Left ventricle myocardium inferior (tissue), 1 donor: ENCODE data around the gene NCS1. TPM values are rescaled to one million over a fixed set of nuclear protein-coding genes. Genes with fewer than 3 reads are reported as not detected.

Experiments
- DNase-seq: peaks from one replicate; pipeline ENCODE4 v3.0.0-alpha.2; 2020
- H3K27ac ChIP-seq: fragments of 200-600 bp; replicated peaks from 2 replicates; pipeline ENCODE4 v1.8.0; 2021
- H3K27me3 ChIP-seq: fragments of 200-600 bp; 2 replicates; pipeline ENCODE4 v1.8.0; 2021; ENCODE audit warnings: low read depth
- H3K36me3 ChIP-seq: fragments of 200-600 bp; 2 replicates; pipeline ENCODE4 v1.8.0; 2021
- H3K4me1 ChIP-seq: fragments of 200-600 bp; 2 replicates; pipeline ENCODE4 v1.8.0; 2021
- H3K4me3 ChIP-seq: fragments of 200-600 bp; 2 replicates; pipeline ENCODE4 v1.8.0; 2021; ENCODE audit warnings: mild to moderate bottlenecking, moderate library complexity
- H3K9me3 ChIP-seq: fragments of 200-600 bp; replicated peaks from 2 replicates; pipeline ENCODE4 v1.8.0; 2021
- intact Hi-C: fragments of 100-400 bp; cut with micrococcal nuclease; formaldehyde crosslinking; loops from one replicate; pipeline ENCODE4 v1.11.0; 2022
- total RNA-seq: library from RNA; stranded (reverse); fragmentation: NEBNext Ultra II Directional; extraction: Animal tissue kit (Norgen Biotek cat#: 25700); gene quantifications from one replicate; pipeline ENCODE4 v1.2.1, GENCODE V29; 2021
- TF ChIP-seq, protein P1 (sequence below): fragments of 200-600 bp; IDR thresholded peaks from 2 replicates; pipeline ENCODE4 v1.8.0; 2021; ENCODE audit warnings: antibody characterized with exemption, mild to moderate bottlenecking, borderline replicate concordance
- donor health status: DM: no; HTN: yes; CAD: no; lungs with severe emphysema.

NCS1 gene
- total RNA-seq, 1 donor from 2014 or later, result 6.1 TPM

DNA sequence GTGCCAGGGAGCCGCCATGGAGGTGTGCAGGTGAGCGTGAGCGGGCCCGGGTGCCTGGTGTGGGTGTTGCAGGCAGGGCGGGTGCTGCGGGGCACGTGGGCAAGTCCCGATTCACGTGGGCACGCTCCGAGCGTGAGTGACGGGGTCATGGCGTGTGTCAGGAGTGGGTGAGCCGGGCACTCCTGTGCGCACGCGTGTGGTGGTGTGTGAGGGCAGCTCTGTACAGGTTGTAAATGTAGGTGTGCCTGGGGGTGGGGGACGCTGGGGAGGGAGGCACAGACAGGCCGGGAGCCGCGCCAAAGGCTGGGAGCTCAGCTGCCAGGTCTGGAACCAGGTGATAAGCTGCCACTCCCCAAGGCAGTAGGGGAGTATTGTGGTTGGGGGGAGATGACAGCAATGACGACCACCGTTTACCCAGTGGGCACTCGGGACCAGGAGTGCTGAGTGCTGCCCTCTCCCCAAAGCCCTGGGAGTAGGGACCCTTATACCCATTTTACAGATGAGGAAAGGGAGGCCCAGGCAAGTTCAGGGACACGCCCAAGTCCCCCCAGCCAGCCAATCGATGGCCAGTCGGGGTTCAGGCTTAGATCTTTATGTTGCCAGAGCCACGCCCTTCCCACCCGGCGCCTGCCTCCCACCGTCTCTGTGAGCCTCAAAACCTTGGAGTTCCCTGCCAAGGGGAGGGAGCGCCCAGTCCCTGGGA lies 9.6 kb downstream of the NCS1 start:
- TF ChIP-seq, protein P1, sequence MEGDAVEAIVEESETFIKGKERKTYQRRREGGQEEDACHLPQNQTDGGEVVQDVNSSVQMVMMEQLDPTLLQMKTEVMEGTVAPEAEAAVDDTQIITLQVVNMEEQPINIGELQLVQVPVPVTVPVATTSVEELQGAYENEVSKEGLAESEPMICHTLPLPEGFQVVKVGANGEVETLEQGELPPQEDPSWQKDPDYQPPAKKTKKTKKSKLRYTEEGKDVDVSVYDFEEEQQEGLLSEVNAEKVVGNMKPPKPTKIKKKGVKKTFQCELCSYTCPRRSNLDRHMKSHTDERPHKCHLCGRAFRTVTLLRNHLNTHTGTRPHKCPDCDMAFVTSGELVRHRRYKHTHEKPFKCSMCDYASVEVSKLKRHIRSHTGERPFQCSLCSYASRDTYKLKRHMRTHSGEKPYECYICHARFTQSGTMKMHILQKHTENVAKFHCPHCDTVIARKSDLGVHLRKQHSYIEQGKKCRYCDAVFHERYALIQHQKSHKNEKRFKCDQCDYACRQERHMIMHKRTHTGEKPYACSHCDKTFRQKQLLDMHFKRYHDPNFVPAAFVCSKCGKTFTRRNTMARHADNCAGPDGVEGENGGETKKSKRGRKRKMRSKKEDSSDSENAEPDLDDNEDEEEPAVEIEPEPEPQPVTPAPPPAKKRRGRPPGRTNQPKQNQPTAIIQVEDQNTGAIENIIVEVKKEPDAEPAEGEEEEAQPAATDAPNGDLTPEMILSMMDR, result no peak
- Histone ChIP-seq H3K4me1 (peaks cover 21% of the 10 kb centered on the region), H3K9me3 (no peaks in the 10 kb centered on the region), H3K27ac (no peak overlapping the region), H3K27me3 (no peaks in the 10 kb centered on the region), H3K4me3 (no peak overlapping the region), H3K36me3 (no peaks in the 10 kb centered on the region)
- DNase-seq, result no peak
- intact Hi-C loops, result no loop called here

DNA sequence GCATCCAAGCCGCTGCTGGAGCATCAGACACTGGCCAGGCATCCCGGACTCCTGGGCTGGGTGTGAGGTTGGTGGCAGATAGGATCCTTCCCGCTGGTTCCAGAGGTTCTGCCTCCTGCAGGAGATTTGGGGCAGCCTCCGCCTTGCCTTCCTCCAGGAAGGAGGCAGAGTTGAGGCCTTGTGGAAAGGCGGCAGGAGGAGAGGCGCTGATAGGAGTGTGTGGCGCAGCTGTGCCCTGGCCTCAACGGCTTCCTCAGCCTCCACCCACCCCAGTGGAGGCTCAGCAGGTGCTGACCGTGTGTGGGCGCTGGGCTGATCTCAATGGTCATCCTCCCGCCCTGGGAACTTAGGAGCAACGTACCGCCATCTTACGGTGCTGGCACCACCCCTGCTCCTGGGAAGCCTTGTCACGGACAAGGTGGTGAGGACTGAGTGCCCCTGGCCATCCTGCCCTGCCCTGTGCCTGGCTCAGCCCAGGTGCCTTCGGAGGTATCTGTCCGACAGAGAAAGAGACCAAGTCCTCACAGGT lies 10.2 kb downstream of the NCS1 start:
- intact Hi-C loops, result no loop called here
- DNase-seq, result no peak
- H3K4me1 ChIP-seq, result peaks cover 27% of the 10 kb centered on the region

DNA sequence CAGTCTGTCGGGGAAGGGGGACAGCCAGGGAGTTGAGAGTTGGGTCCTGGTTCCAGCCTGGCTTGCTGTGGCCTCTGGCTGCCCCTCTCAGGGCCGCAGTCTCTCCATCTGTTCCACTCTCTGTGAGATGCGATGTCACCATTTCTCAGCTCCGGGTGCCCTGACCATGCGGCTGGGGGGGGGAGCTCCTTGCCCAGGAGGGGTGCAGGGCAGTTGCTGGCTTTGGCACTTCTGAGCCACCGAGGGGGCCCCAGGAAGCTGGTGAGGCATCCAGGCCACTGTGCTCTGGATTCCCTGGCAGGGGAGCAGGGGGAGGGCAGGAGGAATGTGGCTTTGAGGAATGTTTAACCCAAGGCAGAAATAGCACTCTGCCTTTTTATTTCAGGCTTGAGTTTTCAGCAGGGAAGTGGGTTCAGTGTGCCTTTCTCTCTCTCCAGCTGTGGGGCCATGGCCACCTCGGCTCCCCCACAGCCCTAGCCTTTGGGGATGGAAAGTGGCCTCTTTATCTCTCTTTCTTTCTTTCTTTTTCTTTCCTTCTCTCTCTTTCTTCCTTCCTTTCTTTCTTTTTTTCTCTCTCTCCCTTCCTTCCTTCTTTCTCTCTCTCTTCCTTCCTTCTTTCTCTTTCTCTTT lies 11.0 kb downstream of the NCS1 start:
- Histone ChIP-seq H3K27ac (no peak overlapping the region), H3K4me3 (no peak overlapping the region)
- no peak for DNase-seq

More for the DNA sequence above, 10.2 kb downstream of the NCS1 start:
- TF ChIP-seq, protein P1, result no peak
- Histone ChIP-seq H3K27me3 (no peaks in the 10 kb centered on the region), H3K36me3 (no peaks in the 10 kb centered on the region), H3K4me3 (no peak overlapping the region), H3K9me3 (no peaks in the 10 kb centered on the region), H3K27ac (no peak overlapping the region)

DNA sequence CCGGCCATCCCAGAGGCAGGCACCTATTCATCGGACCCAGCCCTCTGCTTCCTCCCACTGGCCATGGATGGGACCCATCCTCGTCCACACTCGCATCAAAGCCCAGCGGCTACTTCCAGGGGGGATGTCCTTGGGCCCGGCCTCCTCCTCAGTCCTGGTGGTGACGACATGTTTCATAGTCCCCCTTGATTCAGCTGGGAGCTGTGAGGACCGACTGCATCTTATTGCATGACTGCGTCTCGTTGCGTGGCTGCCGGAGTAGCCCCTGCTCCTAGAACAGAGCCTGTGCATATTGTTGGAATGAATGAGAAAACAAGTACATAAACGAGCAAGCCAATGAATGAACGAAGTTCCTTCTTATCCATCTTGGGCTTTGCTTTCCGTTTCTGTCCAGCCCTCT lies 12.8 kb downstream of the NCS1 start:
- Histone ChIP-seq H3K27me3 (no peaks in the 10 kb centered on the region), H3K4me3 (peak overlapping the region; percentile 29), H3K4me1 (peaks cover 27% of the 10 kb centered on the region), H3K27ac (no peak overlapping the region), H3K9me3 (no peaks in the 10 kb centered on the region), H3K36me3 (no peaks in the 10 kb centered on the region)
- no peak for DNase-seq
- TF ChIP-seq, protein P1, result no peak
- intact Hi-C loops, result no loop called here

More for the DNA sequence above, 11.0 kb downstream of the NCS1 start:
- TF ChIP-seq, protein P1, result no peak
- intact Hi-C loops, result no loop called here
- no peaks in the 10 kb centered on the region for H3K9me3 ChIP-seq
- H3K36me3 ChIP-seq, result no peaks in the 10 kb centered on the region
- H3K4me1 ChIP-seq, result peaks cover 27% of the 10 kb centered on the region
- no peaks in the 10 kb centered on the region for H3K27me3 ChIP-seq

DNA sequence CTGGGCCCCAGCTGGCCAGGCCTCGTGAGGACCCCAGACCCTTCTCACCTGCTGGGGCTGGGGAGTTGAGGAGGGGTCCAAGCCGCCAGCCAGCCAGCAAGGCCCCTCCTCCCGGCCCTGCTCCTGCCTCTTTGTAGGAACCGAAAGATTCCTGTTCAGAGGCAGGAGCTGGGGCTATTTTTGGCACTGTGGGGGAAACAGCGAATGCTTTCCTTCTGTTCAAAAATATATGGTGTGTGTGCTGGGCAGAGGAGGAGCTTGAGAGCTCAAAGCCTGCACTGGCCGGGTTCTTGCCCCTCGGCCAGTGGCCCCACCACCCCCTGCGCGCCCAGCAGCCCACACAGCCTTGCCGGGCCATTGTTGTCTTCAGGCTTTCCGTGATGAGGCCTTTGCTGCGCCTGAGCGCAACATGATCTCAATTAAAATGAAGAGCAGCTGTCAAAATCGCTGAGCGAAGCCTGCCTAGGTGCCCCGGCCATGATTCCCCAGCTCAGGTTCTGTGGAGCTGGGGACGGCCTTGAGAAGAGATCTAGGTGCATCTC lies 13.4 kb downstream of the NCS1 start:
- no peak for DNase-seq
- H3K27me3 ChIP-seq, result no peaks in the 10 kb centered on the region
- no peaks in the 10 kb centered on the region for H3K9me3 ChIP-seq
- H3K27ac ChIP-seq, result no peak overlapping the region
- peaks cover 27% of the 10 kb centered on the region for H3K4me1 ChIP-seq
- H3K4me3 ChIP-seq, result peak overlapping the region; percentile 29
- H3K36me3 ChIP-seq, result no peaks in the 10 kb centered on the region
- TF ChIP-seq, protein P1, result no peak
- intact Hi-C loops, result no loop called here
